ENCODE data around the gene XBP1. TPM values are rescaled to one million over a fixed set of nuclear protein-coding genes. Genes with fewer than 3 reads are reported as not detected.
"Not testable (repeated sequence)": the region's sequence is repeated elsewhere in the genome, so short reads cannot be mapped to it uniquely, and the experiment has no call there.

XBP1 gene
- total RNA-seq, 1 donor from 2014 or later = 215 TPM

DNA sequence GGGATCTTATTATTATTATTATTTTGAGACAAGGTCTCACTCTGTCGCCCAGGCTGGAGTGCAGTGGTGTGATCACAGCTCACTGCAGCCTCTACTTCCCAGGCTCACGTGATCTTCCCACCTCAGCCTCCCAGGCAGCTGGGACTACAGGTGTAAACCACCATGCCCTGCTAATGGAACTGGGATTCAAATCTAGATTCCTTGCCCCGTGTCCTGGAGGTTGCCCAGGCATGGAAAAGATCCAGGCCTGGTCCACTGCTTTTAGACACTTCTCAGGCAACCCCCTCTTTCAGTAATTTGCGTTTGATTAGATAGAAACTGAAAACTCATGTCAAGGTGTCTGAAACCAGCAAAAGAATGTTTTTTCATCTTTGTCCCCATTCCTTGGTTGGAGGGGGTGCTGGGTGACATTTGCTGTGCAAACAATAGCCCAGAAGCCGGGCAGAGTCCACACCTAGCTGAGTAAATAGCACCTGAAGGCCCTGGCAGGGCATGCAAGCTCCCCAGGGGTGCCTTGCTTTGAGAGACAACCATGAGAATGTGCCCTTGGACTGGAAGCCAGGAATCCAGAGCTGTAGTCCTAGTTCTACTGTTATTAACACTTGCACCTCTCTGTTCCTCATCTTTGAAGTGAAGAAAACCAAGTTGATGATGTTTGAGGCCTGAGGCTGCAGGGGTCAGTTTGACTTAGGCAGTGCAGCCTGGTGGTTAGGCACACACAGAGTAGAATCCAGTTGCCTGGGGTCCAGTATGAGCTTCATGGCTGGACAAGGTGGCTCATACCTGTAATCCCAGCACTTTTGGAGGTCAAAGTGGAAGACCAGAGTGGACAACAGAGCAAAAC lies 19.1 kb upstream of the XBP1 start:
- intact Hi-C loops (cut with micrococcal nuclease) = loop anchor here (10.0 kb wide), 1 partner anchor 145 kb away; the partner anchor contains the start of gene TTC28

DNA sequence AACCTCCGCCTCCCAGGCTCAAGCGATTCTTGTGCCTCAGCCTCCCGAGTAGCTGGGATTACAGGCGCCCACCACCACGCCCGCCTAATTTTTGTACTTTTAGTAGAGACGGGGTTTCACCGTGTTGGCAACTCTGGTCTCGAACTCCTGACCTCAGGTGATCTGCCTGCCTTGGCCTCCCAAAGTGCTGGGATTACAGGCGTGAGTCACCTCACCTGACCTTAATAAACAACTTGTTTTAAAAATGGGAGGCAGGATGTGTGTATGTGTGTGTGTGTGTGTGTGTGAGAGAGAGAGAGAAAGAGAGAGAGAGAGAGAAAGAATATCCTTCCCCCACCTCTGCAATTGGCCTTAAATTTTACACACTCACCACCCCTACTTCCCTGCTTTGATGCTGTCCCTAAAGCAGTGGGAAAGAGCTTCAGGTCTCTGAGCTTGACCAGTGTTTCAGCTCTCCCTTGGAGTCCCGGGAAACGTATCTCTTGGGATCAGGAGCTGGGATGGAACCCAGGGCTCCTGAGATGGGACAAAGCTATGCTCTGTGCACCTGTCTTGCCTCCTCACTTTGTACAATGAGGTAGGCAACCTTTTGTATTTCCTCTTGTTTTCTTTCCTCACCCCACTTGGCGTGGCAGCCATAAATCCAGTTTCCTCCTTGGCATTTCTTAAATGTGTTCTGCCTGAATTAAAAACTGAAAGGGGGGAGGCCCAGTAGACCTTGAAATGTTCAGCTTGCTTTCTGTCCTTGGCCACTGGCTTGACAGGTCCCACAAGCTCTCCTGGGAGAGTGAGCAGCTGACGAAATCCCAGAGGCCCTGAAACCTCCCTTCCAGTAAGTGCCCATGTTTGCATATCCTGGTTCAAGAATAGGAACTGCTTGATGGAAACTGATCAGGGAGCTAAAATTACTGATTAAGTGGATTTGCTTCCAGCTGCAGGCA lies 17.8 kb upstream of the XBP1 start:
- intact Hi-C loops (cut with micrococcal nuclease) = no loop called here

DNA sequence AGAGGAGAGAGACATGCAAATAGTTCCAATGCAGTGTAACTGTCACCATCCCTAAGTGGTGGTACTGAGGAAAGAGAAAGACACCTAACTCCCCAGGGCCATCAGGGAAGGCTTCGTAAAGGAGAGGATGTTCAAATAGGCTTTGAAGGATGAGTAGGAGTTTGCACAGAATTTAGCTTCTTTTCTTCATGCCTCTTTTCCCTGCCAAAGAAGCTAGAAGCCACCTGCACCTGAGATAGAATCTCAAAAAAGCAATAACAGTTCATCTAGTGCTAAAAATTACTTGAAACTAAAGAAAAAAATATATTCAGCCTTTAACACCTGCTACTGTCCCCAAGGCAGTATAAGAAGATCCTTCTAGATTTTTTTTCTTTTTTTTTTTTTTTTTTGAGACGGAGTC lies 16.7 kb upstream of the XBP1 start:
- intact Hi-C loops (cut with micrococcal nuclease) = no loop called here

DNA sequence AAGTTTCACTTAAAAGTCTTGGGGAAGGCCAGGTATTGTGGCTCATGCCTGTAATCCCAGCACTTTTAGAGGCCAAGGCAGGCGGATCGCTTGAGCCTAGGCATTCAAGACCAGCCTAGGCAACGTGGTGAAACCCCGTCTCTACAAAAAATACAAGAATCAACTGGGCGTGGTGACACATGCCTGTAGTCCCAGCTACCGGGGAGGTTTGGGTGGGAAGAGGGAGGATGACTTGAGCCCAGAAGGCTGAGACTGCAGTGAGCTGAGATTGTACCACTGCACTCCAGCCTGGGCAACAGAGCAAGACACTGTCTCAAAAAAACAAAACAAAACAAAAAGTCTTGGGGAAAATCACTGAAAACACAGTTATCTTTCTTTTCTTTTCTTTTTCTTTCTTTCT lies 15.4 kb upstream of the XBP1 start:
- intact Hi-C loops (cut with micrococcal nuclease) = no loop called here

- intact Hi-C loops (cut with micrococcal nuclease) = no loop called here
Measured at GRCh38 chr22:28815111-28815510, 14.7 kb upstream of the XBP1 start.

DNA sequence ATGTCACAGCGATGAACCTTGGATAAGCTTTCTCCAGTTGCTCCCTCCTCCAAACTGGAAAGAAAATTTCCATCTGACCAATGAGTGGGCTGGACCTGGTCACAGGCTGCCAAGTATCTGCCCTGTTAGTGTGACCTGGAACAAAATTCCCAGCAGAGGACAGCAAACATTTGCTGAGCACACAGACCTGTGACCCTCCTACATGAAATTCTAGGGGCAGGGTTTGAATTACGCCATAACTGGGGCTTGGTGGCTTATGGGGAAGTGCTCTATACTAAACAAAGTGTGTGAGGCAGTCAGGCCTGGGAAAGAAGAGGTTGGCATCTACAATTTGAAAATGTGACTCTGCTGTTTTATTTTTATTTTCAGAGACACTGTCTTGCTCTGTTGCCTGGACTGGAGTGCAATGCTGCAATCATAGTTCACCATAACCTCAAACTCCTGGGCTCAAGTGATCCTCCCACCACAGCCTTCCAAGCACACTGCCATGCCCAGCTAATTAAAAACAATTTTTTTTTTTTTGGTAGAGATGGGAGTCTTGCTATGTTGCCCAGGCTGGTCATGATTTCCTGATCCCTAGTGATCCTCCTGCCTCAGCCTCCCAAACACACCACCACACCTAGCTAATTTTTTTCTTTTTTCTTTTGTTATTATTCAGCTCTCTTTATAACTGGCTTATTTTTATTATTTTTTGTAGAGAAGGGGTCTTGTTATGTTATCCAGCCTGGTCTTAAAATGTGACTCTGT lies 13.6 kb upstream of the XBP1 start:
- intact Hi-C loops (cut with micrococcal nuclease) = loop anchor here (2.0 to 5.0 kb wide), 3 partner anchors 15 to 72 kb away; partner anchors contain the start of genes CCDC117, CHEK2 and HSCB

- intact Hi-C loops (cut with micrococcal nuclease) = loop anchor here (2.0 to 5.0 kb wide), 3 partner anchors 14 to 70 kb away; partner anchors contain the start of genes CCDC117, CHEK2 and HSCB
Measured at GRCh38 chr22:28812516-28812915, 12.1 kb upstream of the XBP1 start.

- intact Hi-C loops (cut with micrococcal nuclease) = loop anchor here (1.0 to 5.0 kb wide), 5 partner anchors 9 to 69 kb away; partner anchors contain the start of genes CCDC117, CHEK2 and HSCB
Measured at GRCh38 chr22:28810821-28811491, 10.6 kb upstream of the XBP1 start.

DNA sequence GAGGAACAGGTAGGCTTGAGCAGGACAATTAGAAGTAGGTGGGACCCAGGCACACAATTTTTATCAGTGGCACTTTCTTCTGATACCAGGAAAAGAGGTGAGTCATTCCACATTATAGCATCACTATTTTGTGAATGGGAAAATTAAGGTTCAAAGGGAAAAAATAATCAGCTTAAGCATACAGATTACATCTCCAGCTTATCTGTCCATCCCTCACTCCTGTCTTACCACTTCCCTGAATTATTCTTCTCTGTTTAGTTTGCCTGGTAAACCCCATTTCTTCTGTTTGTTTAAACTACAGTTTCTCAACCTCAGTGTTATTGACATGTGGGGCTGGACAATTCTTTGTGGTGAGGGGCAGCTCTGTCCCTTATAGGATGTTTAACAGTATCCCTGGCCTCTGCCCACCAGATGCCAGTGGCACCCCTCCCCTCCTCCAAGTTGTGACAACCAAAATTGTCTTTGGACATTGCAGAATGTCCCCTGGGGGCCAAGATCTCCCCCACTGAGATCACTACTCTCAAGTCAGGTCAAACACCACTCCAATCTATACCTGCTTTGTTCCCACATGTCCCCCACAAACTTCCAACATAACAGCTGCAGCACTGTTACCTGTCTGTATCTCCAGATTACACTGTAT lies 8.5 kb upstream of the XBP1 start:
- intact Hi-C loops (cut with micrococcal nuclease) = no loop called here

GRCh38 chr22:28805426-28805825 lies 5.1 kb upstream of the XBP1 start:
- intact Hi-C loops (cut with micrococcal nuclease) = not testable (repeated sequence)

- intact Hi-C loops (cut with micrococcal nuclease) = loop anchor here (1.0 to 5.0 kb wide), 2 partner anchors 9 to 80 kb away; partner anchors contain the start of gene ZNRF3
Measured at GRCh38 chr22:28802595-28803123, 2.3 kb upstream of the XBP1 start.

DNA sequence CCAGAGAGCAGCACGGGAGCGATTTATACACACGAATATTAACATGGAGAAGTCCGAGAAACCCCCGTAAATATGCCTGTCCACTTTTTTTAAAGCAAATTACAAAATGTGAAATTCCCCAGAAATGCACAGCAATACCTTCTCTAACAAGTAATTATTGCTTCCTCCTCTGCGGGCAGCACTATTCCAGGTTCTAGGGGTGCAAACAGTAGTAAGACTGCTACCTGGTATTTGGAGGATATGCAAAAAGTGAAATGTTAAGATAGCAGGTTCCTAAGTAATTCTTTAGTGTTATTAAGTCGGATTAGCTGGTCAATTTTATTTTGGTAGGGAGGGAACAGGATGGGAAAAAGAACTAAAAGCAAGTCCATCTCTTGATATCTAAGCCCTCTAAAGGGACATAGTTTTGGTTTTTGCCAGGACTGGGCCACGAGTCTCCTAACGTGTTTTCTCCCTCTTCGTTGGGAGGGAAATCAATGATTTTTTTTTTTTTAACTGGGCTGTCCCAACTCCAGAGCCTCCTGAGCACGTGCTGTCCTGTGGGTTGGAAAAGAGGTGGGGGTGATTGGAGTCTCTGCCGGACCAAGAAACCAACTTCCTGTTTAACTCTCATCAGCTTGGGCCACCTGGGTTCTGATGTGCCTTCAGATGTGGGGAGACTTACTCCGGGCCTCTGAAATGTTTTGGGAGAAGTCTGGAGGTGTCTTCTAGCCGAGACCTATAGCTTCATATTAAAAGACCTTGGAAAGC lies 1.7 kb upstream of the XBP1 start:
- intact Hi-C loops (cut with micrococcal nuclease) = loop anchor here (1.0 to 5.0 kb wide), 3 partner anchors 9 to 80 kb away; partner anchors contain the start of genes HSCB and ZNRF3

- intact Hi-C loops (cut with micrococcal nuclease) = loop anchor here (1.0 to 5.0 kb wide), 5 partner anchors 13 to 83 kb away; partner anchors contain the start of genes CCDC117, HSCB and ZNRF3
Measured at GRCh38 chr22:28799606-28800307, 612 bp downstream of the XBP1 start.

DNA sequence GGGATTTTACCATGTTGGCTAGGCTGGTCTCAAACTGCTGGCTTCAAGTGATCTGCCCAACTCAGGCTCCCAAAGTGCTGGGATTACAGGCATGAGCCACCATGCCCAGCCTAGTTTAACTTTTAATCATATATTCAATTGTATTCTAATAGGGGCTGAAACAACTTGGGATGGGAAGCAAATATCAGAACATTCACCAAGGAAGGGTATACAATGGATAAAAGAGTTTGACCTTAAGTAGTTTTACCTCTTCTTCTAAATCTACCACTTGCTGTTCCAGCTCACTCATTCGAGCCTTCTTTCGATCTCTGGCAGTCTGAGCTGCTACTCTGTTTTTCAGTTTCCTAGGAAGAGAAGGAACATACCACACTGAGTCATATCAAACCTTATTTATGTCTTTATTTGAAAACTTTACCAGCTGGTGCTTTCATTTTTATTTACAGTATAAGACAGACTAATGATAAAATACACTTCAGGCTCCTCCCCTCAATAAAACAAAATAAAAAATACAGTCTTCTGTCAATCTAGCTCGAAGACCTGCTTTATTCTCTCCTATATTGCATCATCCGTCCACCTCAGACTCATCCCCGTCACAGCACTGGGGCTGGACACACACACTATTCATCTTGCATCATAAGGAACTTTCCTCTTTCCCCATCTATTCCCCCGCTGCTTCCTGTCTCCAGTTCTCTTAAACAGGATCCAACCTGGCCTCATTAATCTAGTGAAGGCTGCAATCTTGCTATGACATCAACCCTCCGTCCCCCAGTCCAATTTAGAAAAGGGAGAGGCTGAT lies 1.4 kb downstream of the XBP1 start:
- intact Hi-C loops (cut with micrococcal nuclease) = loop anchor here (1.0 to 2.0 kb wide), 3 partner anchors 14 to 27 kb away; partner anchors contain the start of gene CCDC117

DNA sequence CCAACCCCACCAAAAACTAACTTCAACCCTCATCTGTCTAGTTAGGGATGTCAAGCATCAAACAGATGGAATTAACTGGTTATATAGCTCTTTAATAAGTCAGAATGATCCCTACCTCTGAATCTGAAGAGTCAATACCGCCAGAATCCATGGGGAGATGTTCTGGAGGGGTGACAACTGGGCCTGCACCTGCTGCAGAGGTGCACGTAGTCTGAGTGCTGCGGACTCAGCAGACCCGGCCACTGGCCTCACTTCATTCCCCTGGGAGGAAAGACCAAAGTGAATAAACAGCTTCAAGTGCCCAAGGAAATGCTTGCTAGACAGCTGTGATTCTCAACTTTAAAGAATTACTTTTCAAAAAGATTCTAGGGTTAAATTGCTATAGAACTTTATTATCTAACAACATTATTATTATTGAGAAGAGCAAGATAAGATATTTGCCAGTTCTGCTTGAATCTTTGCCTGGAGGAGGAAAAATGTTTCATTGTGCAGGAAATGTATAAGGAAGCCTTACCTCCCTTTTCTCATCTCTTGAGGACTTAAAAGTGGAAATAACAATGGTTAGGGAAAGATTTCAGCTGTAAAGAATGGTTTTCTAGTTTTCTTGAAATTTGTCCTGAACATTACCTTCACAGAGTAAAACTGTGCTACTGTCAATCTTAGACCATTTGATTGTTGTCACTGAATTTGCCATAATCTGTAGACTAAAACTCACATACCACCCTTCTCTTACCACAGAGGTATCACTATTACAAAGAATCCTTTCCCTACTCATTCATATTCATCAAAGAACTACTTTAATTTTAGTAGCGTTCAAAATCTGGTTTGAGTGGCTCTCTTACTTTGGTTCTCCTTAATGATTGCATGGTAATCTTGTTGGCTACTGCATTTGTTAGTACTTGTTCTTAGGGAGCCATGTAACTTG lies 4.2 kb downstream of the XBP1 start:
- intact Hi-C loops (cut with micrococcal nuclease) = no loop called here

- intact Hi-C loops (cut with micrococcal nuclease) = no loop called here
Measured at GRCh38 chr22:28795071-28795693, 5.2 kb downstream of the XBP1 start.
